ENCODE measurements around the gene CACNB3. TPM values are rescaled to one million over a fixed set of nuclear protein-coding genes. Genes with fewer than 3 reads are reported as not detected.

Gene CACNB3
- polyA plus RNA-seq, 1 donor from 2014 or later: 123 TPM

GRCh38 chr12:48856379-48856778, 38.1 kb downstream of the CACNB3 start:
- peaks cover 6% of the 10 kb centered on the region for H3K79me2 ChIP-seq (replicated peaks; ENCODE audit: insufficient read depth, low read length)
- H3F3A ChIP-seq (ENCODE audit: insufficient read depth, low read length, poor library complexity, severe bottlenecking): no peaks in the 10 kb centered on the region
- H3K27me3 ChIP-seq (ENCODE audit: insufficient read depth, low read depth, low read length): no peaks in the 10 kb centered on the region
- H3K4me2 ChIP-seq (ENCODE audit: low read length): no peak overlapping the region
- H3K27ac ChIP-seq (ENCODE audit: low read length): no peak overlapping the region
- H2AFZ ChIP-seq (ENCODE audit: low read depth, low read length): no peak overlapping the region
- no peak for TF ChIP-seq RAD21 (conservative IDR thresholded peaks at IDR 0.05)
- no peak for TF ChIP-seq SMC3 (conservative IDR thresholded peaks at IDR 0.05; ENCODE audit: poor library complexity)
- TF ChIP-seq REST (IDR thresholded peaks at IDR 0.05; ENCODE audit: borderline replicate concordance): no peak
- TF ChIP-seq TAF1 (IDR thresholded peaks at IDR 0.05; ENCODE audit: low read depth): no peak
- TF ChIP-seq EP300 (conservative IDR thresholded peaks at IDR 0.05; ENCODE audit: poor library complexity, severe bottlenecking): no peak
- no peak for TF ChIP-seq POLR2AphosphoS5 (IDR thresholded peaks at IDR 0.05)
- TF ChIP-seq MXI1 (conservative IDR thresholded peaks at IDR 0.05; ENCODE audit: poor library complexity, severe bottlenecking): no peak
- no peak for TF ChIP-seq CTCF (IDR thresholded peaks at IDR 0.05; ENCODE audit: poor library complexity, severe bottlenecking)
- TF ChIP-seq EZH2 (IDR thresholded peaks at IDR 0.05; ENCODE audit: borderline replicate concordance, insufficient read depth, low read length, poor library complexity, severe bottlenecking): no peak
- H4K20me1 ChIP-seq (ENCODE audit: insufficient read depth): no peaks in the 10 kb centered on the region
- no peak overlapping the region for H3K4me3 ChIP-seq (ENCODE audit: low read length)
- H3K9me3 ChIP-seq (ENCODE audit: low read length): no peaks in the 10 kb centered on the region
- no peak overlapping the region for H3K9ac ChIP-seq (ENCODE audit: low read length)
- no peaks in the 10 kb centered on the region for H3K36me3 ChIP-seq (ENCODE audit: insufficient read depth, low read length)
- H3K9me2 ChIP-seq (ENCODE audit: insufficient read depth, low read length): no peaks in the 10 kb centered on the region

- H3K27ac ChIP-seq (ENCODE audit: low read length): no peak overlapping the region
- H3K9ac ChIP-seq (ENCODE audit: low read length): no peak overlapping the region
- H3F3A ChIP-seq (ENCODE audit: insufficient read depth, low read length, poor library complexity, severe bottlenecking): no peaks in the 10 kb centered on the region
Measured at GRCh38 chr12:48857278-48857994, 39.1 kb downstream of the CACNB3 start.

More at GRCh38 chr12:48857278-48857994, 39.1 kb downstream of the CACNB3 start:
- no peaks in the 10 kb centered on the region for H4K20me1 ChIP-seq (ENCODE audit: insufficient read depth)
- H3K9me3 ChIP-seq (ENCODE audit: low read length): no peaks in the 10 kb centered on the region
- H3K36me3 ChIP-seq (ENCODE audit: insufficient read depth, low read length): no peaks in the 10 kb centered on the region
- no peak overlapping the region for H3K4me3 ChIP-seq (ENCODE audit: low read length)
- H2AFZ ChIP-seq (ENCODE audit: low read depth, low read length): no peak overlapping the region
- no peak for TF ChIP-seq RAD21 (conservative IDR thresholded peaks at IDR 0.05)
- TF ChIP-seq MXI1 (conservative IDR thresholded peaks at IDR 0.05; ENCODE audit: poor library complexity, severe bottlenecking): no peak
- TF ChIP-seq TAF1 (IDR thresholded peaks at IDR 0.05; ENCODE audit: low read depth): no peak
- no peak for TF ChIP-seq POLR2AphosphoS5 (IDR thresholded peaks at IDR 0.05)
- H3K9me2 ChIP-seq (ENCODE audit: insufficient read depth, low read length): no peaks in the 10 kb centered on the region
- no peak overlapping the region for H3K4me2 ChIP-seq (ENCODE audit: low read length)
- no peaks in the 10 kb centered on the region for H3K27me3 ChIP-seq (ENCODE audit: insufficient read depth, low read depth, low read length)
- no peaks in the 10 kb centered on the region for H3K79me2 ChIP-seq (replicated peaks; ENCODE audit: insufficient read depth, low read length)

Measured in neural cell (in vitro differentiated cells).